Measurements from ENCODE around the gene AZU1. TPM values are rescaled to one million over a fixed set of nuclear protein-coding genes. Genes with fewer than 3 reads are reported as not detected.

AZU1 gene
- total and polyA plus RNA-seq, 4 donors = 0.08 to 20.2 (median 0.99) TPM

DNA sequence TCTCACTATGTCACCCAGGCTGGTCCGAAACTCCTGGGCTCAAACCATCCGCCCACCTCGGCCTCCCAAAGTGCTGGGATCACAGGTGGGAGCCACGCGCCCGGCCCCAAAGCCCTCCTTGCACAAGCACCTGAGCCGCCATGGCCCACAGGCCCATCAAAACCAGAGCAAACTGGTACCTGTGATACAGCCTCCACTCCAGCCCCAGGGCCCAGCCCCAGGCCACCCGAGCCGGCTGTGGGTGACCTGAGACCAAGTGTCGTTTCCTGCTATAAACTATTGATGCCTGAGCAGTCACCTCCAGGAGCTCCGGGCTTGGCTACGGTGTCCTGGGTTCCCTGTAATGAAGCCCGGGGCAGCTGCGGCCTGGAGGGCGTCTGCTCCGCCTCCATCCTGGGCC, 40.1 kb upstream of the AZU1 start:
- no peak overlapping the region for H3K4me3 ChIP-seq (ENCODE audit: low read depth in 1 of 3, low read length in 3 of 3)
- TF ChIP-seq, protein P1, sequence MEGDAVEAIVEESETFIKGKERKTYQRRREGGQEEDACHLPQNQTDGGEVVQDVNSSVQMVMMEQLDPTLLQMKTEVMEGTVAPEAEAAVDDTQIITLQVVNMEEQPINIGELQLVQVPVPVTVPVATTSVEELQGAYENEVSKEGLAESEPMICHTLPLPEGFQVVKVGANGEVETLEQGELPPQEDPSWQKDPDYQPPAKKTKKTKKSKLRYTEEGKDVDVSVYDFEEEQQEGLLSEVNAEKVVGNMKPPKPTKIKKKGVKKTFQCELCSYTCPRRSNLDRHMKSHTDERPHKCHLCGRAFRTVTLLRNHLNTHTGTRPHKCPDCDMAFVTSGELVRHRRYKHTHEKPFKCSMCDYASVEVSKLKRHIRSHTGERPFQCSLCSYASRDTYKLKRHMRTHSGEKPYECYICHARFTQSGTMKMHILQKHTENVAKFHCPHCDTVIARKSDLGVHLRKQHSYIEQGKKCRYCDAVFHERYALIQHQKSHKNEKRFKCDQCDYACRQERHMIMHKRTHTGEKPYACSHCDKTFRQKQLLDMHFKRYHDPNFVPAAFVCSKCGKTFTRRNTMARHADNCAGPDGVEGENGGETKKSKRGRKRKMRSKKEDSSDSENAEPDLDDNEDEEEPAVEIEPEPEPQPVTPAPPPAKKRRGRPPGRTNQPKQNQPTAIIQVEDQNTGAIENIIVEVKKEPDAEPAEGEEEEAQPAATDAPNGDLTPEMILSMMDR (IDR thresholded peaks at IDR 0.05; ENCODE audit: low read depth, low read length, missing input control) = no peak
- no peak for TF ChIP-seq JUND (IDR thresholded peaks at IDR 0.05)
- TF ChIP-seq, protein P2, sequence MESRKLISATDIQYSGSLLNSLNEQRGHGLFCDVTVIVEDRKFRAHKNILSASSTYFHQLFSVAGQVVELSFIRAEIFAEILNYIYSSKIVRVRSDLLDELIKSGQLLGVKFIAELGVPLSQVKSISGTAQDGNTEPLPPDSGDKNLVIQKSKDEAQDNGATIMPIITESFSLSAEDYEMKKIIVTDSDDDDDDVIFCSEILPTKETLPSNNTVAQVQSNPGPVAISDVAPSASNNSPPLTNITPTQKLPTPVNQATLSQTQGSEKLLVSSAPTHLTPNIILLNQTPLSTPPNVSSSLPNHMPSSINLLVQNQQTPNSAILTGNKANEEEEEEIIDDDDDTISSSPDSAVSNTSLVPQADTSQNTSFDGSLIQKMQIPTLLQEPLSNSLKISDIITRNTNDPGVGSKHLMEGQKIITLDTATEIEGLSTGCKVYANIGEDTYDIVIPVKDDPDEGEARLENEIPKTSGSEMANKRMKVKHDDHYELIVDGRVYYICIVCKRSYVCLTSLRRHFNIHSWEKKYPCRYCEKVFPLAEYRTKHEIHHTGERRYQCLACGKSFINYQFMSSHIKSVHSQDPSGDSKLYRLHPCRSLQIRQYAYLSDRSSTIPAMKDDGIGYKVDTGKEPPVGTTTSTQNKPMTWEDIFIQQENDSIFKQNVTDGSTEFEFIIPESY (IDR thresholded peaks at IDR 0.05) = no peak
- TF ChIP-seq HNF4A (conservative IDR thresholded peaks at IDR 0.05) = no peak
- no peak for TF ChIP-seq RXRA (IDR thresholded peaks at IDR 0.05)
- no peak for TF ChIP-seq NR2F2 (IDR thresholded peaks at IDR 0.05)
- TF ChIP-seq, protein P3, sequence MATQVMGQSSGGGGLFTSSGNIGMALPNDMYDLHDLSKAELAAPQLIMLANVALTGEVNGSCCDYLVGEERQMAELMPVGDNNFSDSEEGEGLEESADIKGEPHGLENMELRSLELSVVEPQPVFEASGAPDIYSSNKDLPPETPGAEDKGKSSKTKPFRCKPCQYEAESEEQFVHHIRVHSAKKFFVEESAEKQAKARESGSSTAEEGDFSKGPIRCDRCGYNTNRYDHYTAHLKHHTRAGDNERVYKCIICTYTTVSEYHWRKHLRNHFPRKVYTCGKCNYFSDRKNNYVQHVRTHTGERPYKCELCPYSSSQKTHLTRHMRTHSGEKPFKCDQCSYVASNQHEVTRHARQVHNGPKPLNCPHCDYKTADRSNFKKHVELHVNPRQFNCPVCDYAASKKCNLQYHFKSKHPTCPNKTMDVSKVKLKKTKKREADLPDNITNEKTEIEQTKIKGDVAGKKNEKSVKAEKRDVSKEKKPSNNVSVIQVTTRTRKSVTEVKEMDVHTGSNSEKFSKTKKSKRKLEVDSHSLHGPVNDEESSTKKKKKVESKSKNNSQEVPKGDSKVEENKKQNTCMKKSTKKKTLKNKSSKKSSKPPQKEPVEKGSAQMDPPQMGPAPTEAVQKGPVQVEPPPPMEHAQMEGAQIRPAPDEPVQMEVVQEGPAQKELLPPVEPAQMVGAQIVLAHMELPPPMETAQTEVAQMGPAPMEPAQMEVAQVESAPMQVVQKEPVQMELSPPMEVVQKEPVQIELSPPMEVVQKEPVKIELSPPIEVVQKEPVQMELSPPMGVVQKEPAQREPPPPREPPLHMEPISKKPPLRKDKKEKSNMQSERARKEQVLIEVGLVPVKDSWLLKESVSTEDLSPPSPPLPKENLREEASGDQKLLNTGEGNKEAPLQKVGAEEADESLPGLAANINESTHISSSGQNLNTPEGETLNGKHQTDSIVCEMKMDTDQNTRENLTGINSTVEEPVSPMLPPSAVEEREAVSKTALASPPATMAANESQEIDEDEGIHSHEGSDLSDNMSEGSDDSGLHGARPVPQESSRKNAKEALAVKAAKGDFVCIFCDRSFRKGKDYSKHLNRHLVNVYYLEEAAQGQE (IDR thresholded peaks at IDR 0.05) = no peak
- TF ChIP-seq RAD21 (IDR thresholded peaks at IDR 0.05) = no peak
- H3K9ac ChIP-seq (ENCODE audit: low read depth in 1 of 2, low read length in 2 of 2) = no peak overlapping the region
- no peak overlapping the region for H3K27ac ChIP-seq (ENCODE audit: low read depth in 1 of 2, low read length in 2 of 2)
- no peaks in the 10 kb centered on the region for H3K36me3 ChIP-seq (ENCODE audit: control insufficient read depth in 4 of 4, insufficient read depth in 3 of 4, low read depth in 1 of 4, low read length in 3 of 4)
- no peaks in the 10 kb centered on the region for H3K9me3 ChIP-seq (ENCODE audit: control insufficient read depth in 4 of 4, low read length in 3 of 4)
- DNase-seq (ENCODE audit: low spot score) = no peak
- 87% methylated on average over 16 of the region's 16 CpGs for WGBS
- peaks cover 0 to 2% (median 0%) of the 10 kb centered on the region in 4 donors for H3K4me1 ChIP-seq (ENCODE audit: control insufficient read depth in 4 of 4, insufficient read depth in 4 of 4, low read length in 3 of 4)
- no peaks in the 10 kb centered on the region for H3K27me3 ChIP-seq (ENCODE audit: control insufficient read depth in 4 of 4, insufficient read depth in 4 of 4, low read length in 3 of 4)

DNA sequence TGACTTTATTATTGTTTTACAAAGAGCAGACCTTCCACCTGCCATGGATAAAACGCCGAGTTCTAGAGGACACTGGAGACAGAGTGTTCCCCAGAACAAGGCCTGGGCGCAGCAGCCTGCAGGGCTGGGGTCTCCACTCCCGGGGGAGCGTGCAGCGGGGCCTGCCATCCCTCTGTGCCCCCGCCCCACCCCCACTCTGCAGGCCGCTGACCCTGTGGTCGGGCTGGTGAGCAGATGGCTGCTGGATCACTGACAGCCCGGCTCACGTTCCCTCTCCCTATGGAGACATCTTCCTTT, 39.0 kb upstream of the AZU1 start:
- peak overlapping the region in 1 of 2 donors; percentile 54 for H3K27ac ChIP-seq (ENCODE audit: low read depth in 1 of 2, low read length in 2 of 2)
- H3K9me3 ChIP-seq (ENCODE audit: control insufficient read depth in 4 of 4, low read length in 3 of 4) = no peaks in the 10 kb centered on the region
- no peak overlapping the region for H3K9ac ChIP-seq (ENCODE audit: low read depth in 1 of 2, low read length in 2 of 2)
- DNase-seq (ENCODE audit: low spot score) = no peak
- no peaks in the 10 kb centered on the region for H3K4me1 ChIP-seq (ENCODE audit: control insufficient read depth in 4 of 4, insufficient read depth in 4 of 4, low read length in 3 of 4)
- H3K4me3 ChIP-seq (ENCODE audit: low read depth in 1 of 3, low read length in 3 of 3) = no peak overlapping the region
- WGBS = 74% methylated on average over 11 of the region's 11 CpGs
- H3K27me3 ChIP-seq (ENCODE audit: control insufficient read depth in 4 of 4, insufficient read depth in 4 of 4, low read length in 3 of 4) = no peaks in the 10 kb centered on the region
- H3K36me3 ChIP-seq (ENCODE audit: control insufficient read depth in 4 of 4, insufficient read depth in 3 of 4, low read depth in 1 of 4, low read length in 3 of 4) = no peaks in the 10 kb centered on the region
- no peak for TF ChIP-seq RAD21 (IDR thresholded peaks at IDR 0.05)
- no peak for TF ChIP-seq FOXA1 (IDR thresholded peaks at IDR 0.05)
- no peak for TF ChIP-seq YY1 (IDR thresholded peaks at IDR 0.05)
- no peak for TF ChIP-seq JUND (IDR thresholded peaks at IDR 0.05)
- no peak for TF ChIP-seq NR2F2 (IDR thresholded peaks at IDR 0.05)
- TF ChIP-seq EGR1 (IDR thresholded peaks at IDR 0.05; ENCODE audit: low read depth in 2 of 2) = no peak
- no peak for TF ChIP-seq HNF4A (conservative IDR thresholded peaks at IDR 0.05)
- no peak for TF ChIP-seq TAF1 (conservative IDR thresholded peaks at IDR 0.05)
- no peak for TF ChIP-seq FOXA2 (IDR thresholded peaks at IDR 0.05)
- TF ChIP-seq, protein P4, sequence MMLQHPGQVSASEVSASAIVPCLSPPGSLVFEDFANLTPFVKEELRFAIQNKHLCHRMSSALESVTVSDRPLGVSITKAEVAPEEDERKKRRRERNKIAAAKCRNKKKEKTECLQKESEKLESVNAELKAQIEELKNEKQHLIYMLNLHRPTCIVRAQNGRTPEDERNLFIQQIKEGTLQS (IDR thresholded peaks at IDR 0.05) = no peak
- no peak for TF ChIP-seq SP1 (IDR thresholded peaks at IDR 0.05)
- TF ChIP-seq, protein P3 (IDR thresholded peaks at IDR 0.05) = no peak
- no peak for TF ChIP-seq HNF4G (IDR thresholded peaks at IDR 0.05)
- TF ChIP-seq RXRA (IDR thresholded peaks at IDR 0.05) = no peak
- TF ChIP-seq, protein P5, sequence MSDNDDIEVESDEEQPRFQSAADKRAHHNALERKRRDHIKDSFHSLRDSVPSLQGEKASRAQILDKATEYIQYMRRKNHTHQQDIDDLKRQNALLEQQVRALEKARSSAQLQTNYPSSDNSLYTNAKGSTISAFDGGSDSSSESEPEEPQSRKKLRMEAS (IDR thresholded peaks at IDR 0.05) = no peak
- TF ChIP-seq, protein P1 (IDR thresholded peaks at IDR 0.05; ENCODE audit: low read depth, low read length, missing input control) = no peak

Measured in liver (tissue), 9 donors.